ENCODE results near the gene LRCH4.
A peak's percentile ranks its signal among the peaks of the same experiment; 100 is the strongest.
"Not testable (repeated sequence)": the region's sequence is repeated elsewhere in the genome, so short reads cannot be mapped to it uniquely, and the experiment has no call there.

LRCH4 gene

GRCh38 chr7:100544967-100545359 is 41.0 kb downstream of the LRCH4 start:
- no peak for DNase-seq (ENCODE audit: low read depth in 2 of 2)

DNA sequence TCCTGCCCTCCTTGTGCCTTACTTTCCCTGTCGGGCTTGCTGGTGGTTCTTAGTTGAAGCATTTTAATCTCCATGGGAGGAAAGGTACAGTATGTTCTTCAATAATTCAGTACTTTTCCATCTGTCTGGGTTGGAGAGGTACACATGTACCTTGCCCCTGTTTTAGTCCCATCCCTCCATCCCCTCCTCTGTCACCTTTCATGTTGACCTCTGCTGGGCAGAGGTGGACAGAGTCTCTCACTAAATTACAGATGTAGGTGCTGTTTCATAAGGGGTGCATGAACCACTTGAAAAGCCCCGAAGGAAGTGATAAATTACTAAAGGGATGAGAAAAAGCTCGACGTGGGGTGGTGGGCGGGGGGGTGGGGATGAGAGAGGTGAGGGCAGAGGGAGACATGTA is 41.5 kb downstream of the LRCH4 start:
- DNase-seq (ENCODE audit: low read depth in 2 of 2) = no peak

DNA sequence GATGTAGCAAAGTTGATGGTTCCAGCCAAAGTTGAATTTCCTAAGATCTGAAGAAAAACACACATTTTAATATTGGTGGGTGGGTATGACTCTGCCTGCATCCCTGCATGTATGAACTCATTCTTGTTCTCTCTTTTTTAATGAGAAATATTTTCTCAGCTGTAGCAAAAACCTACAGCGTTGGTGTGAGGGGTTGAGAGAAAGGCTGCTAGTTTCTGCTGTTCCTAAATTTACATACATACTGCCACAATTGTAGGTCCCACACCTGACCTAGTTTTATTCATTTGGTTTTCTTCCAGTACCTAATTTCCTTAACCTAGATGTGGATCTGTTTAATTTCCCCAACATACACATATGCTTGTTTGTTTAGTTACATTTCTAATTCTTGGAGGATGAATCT is 42.3 kb downstream of the LRCH4 start:
- no peak for DNase-seq (ENCODE audit: low read depth in 2 of 2)

GRCh38 chr7:100541309-100541708 is 44.6 kb downstream of the LRCH4 start:
- not testable (repeated sequence) for DNase-seq (ENCODE audit: low read depth in 2 of 2)

GRCh38 chr7:100540073-100540723 is 45.7 kb downstream of the LRCH4 start:
- DNase-seq (ENCODE audit: low read depth in 2 of 2) = no peak

GRCh38 chr7:100539436-100540006 is 46.4 kb downstream of the LRCH4 start:
- no peak for DNase-seq (ENCODE audit: low read depth in 2 of 2)

DNA sequence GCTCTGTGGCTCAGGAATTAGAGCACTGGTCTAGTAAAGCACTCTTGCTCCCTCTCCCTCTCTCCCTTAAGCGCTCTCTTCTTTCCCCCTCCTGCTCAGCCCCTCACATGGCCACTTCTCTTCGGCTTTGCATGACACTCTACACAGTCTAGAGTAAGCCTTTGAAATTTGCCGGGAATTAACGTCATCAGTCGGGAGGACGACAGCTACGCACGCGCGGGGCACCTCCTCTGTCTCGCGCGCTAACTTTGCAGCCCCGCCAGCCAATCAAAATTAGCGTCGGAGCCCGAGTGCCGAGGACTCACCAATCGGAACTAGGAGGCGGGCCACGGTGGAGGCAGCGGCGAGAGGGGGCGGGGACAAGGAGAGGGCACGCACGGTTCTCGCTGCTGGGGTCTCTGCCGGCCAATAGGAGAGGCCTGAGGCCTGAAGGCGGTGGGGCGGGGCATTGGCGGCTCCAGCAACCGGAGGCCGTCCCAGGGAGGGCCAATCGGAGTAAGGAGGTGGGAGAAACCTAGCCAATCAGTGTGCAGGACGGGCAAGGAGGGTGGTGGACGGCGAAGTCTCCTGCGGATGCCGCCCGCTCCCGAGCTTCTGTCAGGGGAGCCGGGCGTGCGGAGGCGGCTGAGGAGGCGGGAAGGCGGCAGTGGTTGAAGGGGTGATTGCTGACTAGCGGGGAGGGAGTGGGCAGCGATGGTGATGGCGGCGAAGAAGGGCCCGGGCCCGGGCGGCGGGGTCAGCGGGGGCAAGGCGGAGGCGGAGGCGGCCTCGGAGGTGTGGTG is 47.1 kb downstream of the LRCH4 start, which contains the start of gene AGFG2:
TSS of gene AGFG2 (plus strand) at position 550 of the 782 bp plus-strand sequence. CDS start at position 694, 144 bp downstream.
- DNase-seq (ENCODE audit: low read depth in 2 of 2) = peak; percentile 100

DNA sequence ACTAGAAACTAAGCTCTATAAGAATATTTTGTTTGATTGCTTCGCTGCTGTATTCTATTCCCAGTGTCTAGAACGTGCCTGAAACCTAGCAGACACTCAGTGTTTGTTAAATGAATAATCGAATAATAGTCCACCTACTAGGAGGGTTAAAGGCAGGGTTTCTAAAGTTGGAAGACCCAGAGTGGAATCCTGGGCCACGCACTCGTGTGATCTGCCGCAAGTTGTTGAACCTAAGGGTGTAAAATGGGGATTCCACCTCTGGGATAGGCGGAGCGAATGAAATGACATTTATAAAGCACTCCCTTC is 47.6 kb downstream of the LRCH4 start:
- no peak for DNase-seq (ENCODE audit: low read depth in 2 of 2)

DNA sequence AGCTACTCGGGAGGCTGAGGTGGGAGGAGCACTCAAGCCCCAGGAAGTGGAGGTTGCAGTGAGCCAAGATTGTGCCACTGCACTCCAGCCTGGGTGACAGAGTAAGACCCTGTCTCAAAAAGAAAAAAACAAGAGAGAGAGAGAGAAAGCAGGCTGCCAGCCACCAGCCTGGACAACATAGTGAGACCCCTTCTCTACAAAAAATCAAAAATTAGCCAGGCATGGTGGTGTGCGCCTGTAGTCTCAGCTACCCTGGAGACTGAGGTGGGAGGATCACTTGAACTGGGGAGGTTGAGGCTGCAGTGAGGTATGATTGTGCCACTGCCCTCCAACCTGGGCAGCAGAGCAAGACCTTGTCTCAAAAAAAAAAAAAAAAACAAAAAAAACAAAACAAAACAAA is 49.2 kb downstream of the LRCH4 start:
- DNase-seq (ENCODE audit: low read depth in 2 of 2) = not testable (repeated sequence)

GRCh38 chr7:100535982-100536381 is 49.9 kb downstream of the LRCH4 start:
- DNase-seq (ENCODE audit: low read depth in 2 of 2) = not testable (repeated sequence)

GRCh38 chr7:100532165-100533022 is 53.5 kb downstream of the LRCH4 start:
- no peak for DNase-seq (ENCODE audit: low read depth in 2 of 2)

- not testable (repeated sequence) for DNase-seq (ENCODE audit: low read depth in 2 of 2)
Measured at GRCh38 chr7:100528108-100528866, 57.6 kb downstream of the LRCH4 start.
